Stimulated activated CD8-positive, alpha-beta memory T cell treated with anti-CD3 and anti-CD28 coated beads, Interleukin-12 subunit alpha, Interleukin-12 subunit beta, amount 100 ng/mL, for 4 hours (primary cell): ENCODE measurements around the gene SYT1.
"Not testable (repeated sequence)": the region's sequence is repeated elsewhere in the genome, so short reads cannot be mapped to it uniquely, and the experiment has no call there.

Experiments
- DNase-seq: peaks from one replicate; pipeline ENCODE4 v3.0.0-alpha.2; 2020; ENCODE audit warnings: low read depth

The SYT1 gene

GRCh38 chr12:79141776-79142175, 277.2 kb downstream of the SYT1 start:
- DNase-seq, result no peak

- DNase-seq, result no peak
Measured at GRCh38 chr12:79143803-79144202, 279.2 kb downstream of the SYT1 start.

GRCh38 chr12:79151956-79152355, 287.4 kb downstream of the SYT1 start:
- DNase-seq, result no peak

GRCh38 chr12:79155683-79156082, 291.1 kb downstream of the SYT1 start:
- no peak for DNase-seq

- no peak for DNase-seq
Measured at GRCh38 chr12:79156846-79157463, 292.4 kb downstream of the SYT1 start.

- DNase-seq, result no peak
Measured at GRCh38 chr12:79161249-79161934, 296.8 kb downstream of the SYT1 start.

- no peak for DNase-seq
Measured at GRCh38 chr12:79162147-79162772, 297.7 kb downstream of the SYT1 start.

- no peak for DNase-seq
Measured at GRCh38 chr12:79162948-79163347, 298.4 kb downstream of the SYT1 start.

GRCh38 chr12:79164890-79165289, 300.3 kb downstream of the SYT1 start:
- DNase-seq, result no peak

- no peak for DNase-seq
Measured at GRCh38 chr12:79168687-79169086, 304.1 kb downstream of the SYT1 start.

GRCh38 chr12:79174626-79175025, 310.1 kb downstream of the SYT1 start:
- DNase-seq, result no peak

GRCh38 chr12:79183003-79183402, 318.4 kb downstream of the SYT1 start:
- no peak for DNase-seq

- DNase-seq, result no peak
Measured at GRCh38 chr12:79183926-79184325, 319.4 kb downstream of the SYT1 start.

GRCh38 chr12:79186506-79186905, 321.9 kb downstream of the SYT1 start:
- DNase-seq, result no peak

- no peak for DNase-seq
Measured at GRCh38 chr12:79187032-79187431, 322.5 kb downstream of the SYT1 start.

- no peak for DNase-seq
Measured at GRCh38 chr12:79191391-79191790, 326.8 kb downstream of the SYT1 start.

GRCh38 chr12:79194595-79194994, 330.0 kb downstream of the SYT1 start:
- no peak for DNase-seq

GRCh38 chr12:79199166-79199565, 334.6 kb downstream of the SYT1 start:
- DNase-seq, result no peak

- no peak for DNase-seq
Measured at GRCh38 chr12:79200176-79200575, 335.6 kb downstream of the SYT1 start.

- DNase-seq, result no peak
Measured at GRCh38 chr12:79203058-79203647, 338.6 kb downstream of the SYT1 start.

- no peak for DNase-seq
Measured at GRCh38 chr12:79206871-79207270, 342.3 kb downstream of the SYT1 start.

- DNase-seq, result not testable (repeated sequence)
Measured at GRCh38 chr12:79210403-79210802, 345.8 kb downstream of the SYT1 start.

- DNase-seq, result no peak
Measured at GRCh38 chr12:79217306-79217705, 352.7 kb downstream of the SYT1 start.
